ENCODE measurements around the gene RNF144B. TPM values are rescaled to one million over a fixed set of nuclear protein-coding genes. Genes with fewer than 3 reads are reported as not detected.
A peak's percentile ranks its signal among the peaks of the same experiment; 100 is the strongest.
"Not testable (repeated sequence)": the region's sequence is repeated elsewhere in the genome, so short reads cannot be mapped to it uniquely, and the experiment has no call there.

Gene RNF144B
- total RNA-seq, 1 donor from 2014 or later: 141 TPM

- H3K27me3 ChIP-seq (ENCODE audit: control insufficient read depth, insufficient read depth, low read length): no peaks in the 10 kb centered on the region
- H3K4me3 ChIP-seq (ENCODE audit: low read depth, low read length): no peak overlapping the region
- no peak for TF ChIP-seq CTCF (IDR thresholded peaks at IDR 0.05; ENCODE audit: insufficient read depth, low read length, severe bottlenecking)
- FAIRE-seq: no peak
- peak; percentile 97 for DNase-seq (ENCODE audit: low read depth)
- no peaks in the 10 kb centered on the region for H3K36me3 ChIP-seq (ENCODE audit: control insufficient read depth, insufficient read depth, low read length)
Observed at GRCh38 chr6:18362058-18362561, 25.0 kb upstream of the RNF144B start.

GRCh38 chr6:18363746-18364145 lies 23.4 kb upstream of the RNF144B start:
- TF ChIP-seq CTCF (IDR thresholded peaks at IDR 0.05; ENCODE audit: insufficient read depth, low read length, severe bottlenecking): no peak
- FAIRE-seq: peak; percentile 18
- no peaks in the 10 kb centered on the region for H3K27me3 ChIP-seq (ENCODE audit: control insufficient read depth, insufficient read depth, low read length)
- no peak overlapping the region for H3K4me3 ChIP-seq (ENCODE audit: low read depth, low read length)
- H3K36me3 ChIP-seq (ENCODE audit: control insufficient read depth, insufficient read depth, low read length): no peaks in the 10 kb centered on the region
- DNase-seq (ENCODE audit: low read depth): no peak

- not testable (repeated sequence) for FAIRE-seq; H3K27me3 ChIP-seq (ENCODE audit: control insufficient read depth, insufficient read depth, low read length); DNase-seq (ENCODE audit: low read depth); H3K36me3 ChIP-seq (ENCODE audit: control insufficient read depth, insufficient read depth, low read length); H3K4me3 ChIP-seq (ENCODE audit: low read depth, low read length)
Observed at GRCh38 chr6:18364561-18364960, 22.6 kb upstream of the RNF144B start.

- no peak for TF ChIP-seq CTCF (IDR thresholded peaks at IDR 0.05; ENCODE audit: insufficient read depth, low read length, severe bottlenecking)
- Histone ChIP-seq H3K4me3 (ENCODE audit: low read depth, low read length) (no peak overlapping the region), H3K27me3 (ENCODE audit: control insufficient read depth, insufficient read depth, low read length) (no peaks in the 10 kb centered on the region), H3K36me3 (ENCODE audit: control insufficient read depth, insufficient read depth, low read length) (no peaks in the 10 kb centered on the region)
- no peak for FAIRE-seq
- DNase-seq (ENCODE audit: low read depth): no peak
Observed at GRCh38 chr6:18367371-18367770, 19.8 kb upstream of the RNF144B start.

- no peak overlapping the region for H3K4me3 ChIP-seq (ENCODE audit: low read depth, low read length)
- FAIRE-seq: no peak
- H3K36me3 ChIP-seq (ENCODE audit: control insufficient read depth, insufficient read depth, low read length): no peaks in the 10 kb centered on the region
- no peak for TF ChIP-seq CTCF (IDR thresholded peaks at IDR 0.05; ENCODE audit: insufficient read depth, low read length, severe bottlenecking)
- no peaks in the 10 kb centered on the region for H3K27me3 ChIP-seq (ENCODE audit: control insufficient read depth, insufficient read depth, low read length)
- DNase-seq (ENCODE audit: low read depth): no peak
Observed at GRCh38 chr6:18368277-18369105, 18.7 kb upstream of the RNF144B start.

- Histone ChIP-seq H3K4me3 (ENCODE audit: low read depth, low read length) (no peak overlapping the region), H3K36me3 (ENCODE audit: control insufficient read depth, insufficient read depth, low read length) (no peaks in the 10 kb centered on the region), H3K27me3 (ENCODE audit: control insufficient read depth, insufficient read depth, low read length) (no peaks in the 10 kb centered on the region)
- DNase-seq (ENCODE audit: low read depth) (no peak), FAIRE-seq (no peak)
- TF ChIP-seq CTCF (IDR thresholded peaks at IDR 0.05; ENCODE audit: insufficient read depth, low read length, severe bottlenecking): no peak
Observed at GRCh38 chr6:18371010-18371409, 16.1 kb upstream of the RNF144B start.

All from bronchial epithelial cell (primary cell).